NCI-H1694 (cell line): ENCODE data around the gene TRIM39.
A peak's percentile ranks its signal among the peaks of the same experiment; 100 is the strongest.
"Not testable (repeated sequence)": the region's sequence is repeated elsewhere in the genome, so short reads cannot be mapped to it uniquely, and the experiment has no call there.

ENCODE experiments used
- DNase-seq: peaks from one replicate; lab custom pipeline; 2025; lab: John Stamatoyannopoulos, UW

The TRIM39 gene

GRCh38 chr6:30326526-30327231 is at the start of gene TRIM39:
TRIM39 (plus strand) TSS chr6:30326927; CDS start chr6:30329318, 2,391 bp downstream.
- peak; percentile 31 for DNase-seq

GRCh38 chr6:30280988-30281387 is 45.7 kb upstream of the TRIM39 start:
- DNase-seq, result not testable (repeated sequence)

- no peak for DNase-seq
Observed at GRCh38 chr6:30282522-30282921, 44.2 kb upstream of the TRIM39 start.

- DNase-seq, result no peak
Observed at GRCh38 chr6:30283761-30284160, 43.0 kb upstream of the TRIM39 start.

GRCh38 chr6:30287139-30287538 is 39.6 kb upstream of the TRIM39 start:
- no peak for DNase-seq

GRCh38 chr6:30295837-30296236 is 30.9 kb upstream of the TRIM39 start:
- no peak for DNase-seq

- no peak for DNase-seq
Observed at GRCh38 chr6:30304002-30304401, 22.7 kb upstream of the TRIM39 start.

- DNase-seq, result no peak
Observed at GRCh38 chr6:30311101-30311500, 15.6 kb upstream of the TRIM39 start.

GRCh38 chr6:30311671-30312070 is 15.1 kb upstream of the TRIM39 start:
- no peak for DNase-seq

- DNase-seq, result no peak
Observed at GRCh38 chr6:30312266-30312665, 14.5 kb upstream of the TRIM39 start.

GRCh38 chr6:30312676-30313321 is 13.9 kb upstream of the TRIM39 start:
- DNase-seq, result no peak

GRCh38 chr6:30315156-30315555 is 11.6 kb upstream of the TRIM39 start:
- no peak for DNase-seq

GRCh38 chr6:30317913-30318589 is 8.7 kb upstream of the TRIM39 start:
- DNase-seq, result no peak

GRCh38 chr6:30319146-30319835 is 7.4 kb upstream of the TRIM39 start:
- DNase-seq, result no peak

GRCh38 chr6:30321692-30322388 is 4.9 kb upstream of the TRIM39 start:
- DNase-seq, result no peak

- no peak for DNase-seq
Observed at GRCh38 chr6:30322527-30323501, 3.9 kb upstream of the TRIM39 start.

GRCh38 chr6:30323806-30324205 is 2.9 kb upstream of the TRIM39 start:
- DNase-seq, result no peak

GRCh38 chr6:30325150-30325872 is 1.4 kb upstream of the TRIM39 start:
- DNase-seq, result peak; percentile 62

GRCh38 chr6:30325873-30326525 is 728 bp upstream of the TRIM39 start:
- peak; percentile 16 for DNase-seq
